GM23338 (cell line): ENCODE measurements around the gene PXK. TPM values are rescaled to one million over a fixed set of nuclear protein-coding genes. Genes with fewer than 3 reads are reported as not detected.

Source experiments
- ATAC-seq: fragments of 200-7000 bp; cut with Tn5 transposase; 3 replicates; pipeline ENCODE4 v1.9.1; 2020
- DNase-seq: peaks from one replicate; pipeline ENCODE4 v3.0.0-alpha.2; 2015; ENCODE audit warnings: low spot score
- H2AFZ ChIP-seq: fragments of 200-600 bp; sonication (generic); 2 replicates; pipeline ENCODE4 v1.8.0; 2016; ENCODE audit warnings: antibody characterized with exemption, mild to moderate bottlenecking, moderate library complexity
- H3F3A ChIP-seq: fragments of 200-600 bp; sonication (generic); replicated peaks from 2 replicates; pipeline ENCODE4 v1.8.0; 2017; ENCODE audit warnings: antibody characterized with exemption, mixed run types, low read depth
- H3K27ac ChIP-seq: fragments of 200-600 bp; sonication (generic); 2 replicates; pipeline ENCODE4 v1.6.1; 2016; ENCODE audit warnings: low read depth
- H3K27me3 ChIP-seq: fragments of 200-600 bp; sonication (generic); 2 replicates; pipeline ENCODE4 v1.8.0; 2016; ENCODE audit warnings: mild to moderate bottlenecking, mixed run types, moderate library complexity; ENCODE audit not compliant: insufficient read depth
- H3K36me3 ChIP-seq: fragments of 200-600 bp; sonication (generic); 2 replicates; pipeline ENCODE4 v1.8.0; 2016; ENCODE audit warnings: mild to moderate bottlenecking; ENCODE audit not compliant: insufficient read depth
- H3K4me1 ChIP-seq: fragments of 200-600 bp; sonication (generic); 2 replicates; pipeline ENCODE4 v1.8.0; 2016; ENCODE audit warnings: mild to moderate bottlenecking, moderate library complexity; ENCODE audit not compliant: insufficient read depth
- H3K4me2 ChIP-seq: fragments of 200-600 bp; sonication (generic); 2 replicates; pipeline ENCODE4 v1.7.1; 2017; ENCODE audit warnings: mixed run types
- H3K4me3 ChIP-seq: fragments of 200-600 bp; sonication (generic); 2 replicates; pipeline ENCODE4 v1.6.1; 2016; ENCODE audit warnings: mixed run types
- H3K79me2 ChIP-seq: fragments of 200-600 bp; sonication (generic); replicated peaks from 2 replicates; pipeline ENCODE4 v1.8.0; 2017; ENCODE audit warnings: mild to moderate bottlenecking; ENCODE audit not compliant: insufficient read depth
- H3K9me2 ChIP-seq: fragments of 200-600 bp; sonication (generic); 2 replicates; pipeline ENCODE4 v1.8.0; 2017; ENCODE audit not compliant: insufficient read depth
- H4K20me1 ChIP-seq: fragments of 200-600 bp; sonication (generic); replicated peaks from 2 replicates; pipeline ENCODE4 v1.8.0; 2017; ENCODE audit warnings: mild to moderate bottlenecking; ENCODE audit not compliant: insufficient read depth
- H3K27ac Mint-ChIP-seq: 2 replicates; pipeline ENCODE4 v1.8.0; 2020; ENCODE audit warnings: inconsistent platforms, mild to moderate bottlenecking, moderate library complexity, mixed read lengths
- H3K27me3 Mint-ChIP-seq: 3 replicates; pipeline ENCODE4 v1.8.0; 2022; ENCODE audit warnings: low read depth, mild to moderate bottlenecking, moderate library complexity, mixed read lengths, inconsistent platforms; ENCODE audit not compliant: insufficient read depth, poor library complexity
- H3K36me3 Mint-ChIP-seq: 3 replicates; pipeline ENCODE4 v1.8.0; 2021; ENCODE audit warnings: low read depth, mild to moderate bottlenecking, inconsistent platforms, moderate library complexity, mixed read lengths
- H3K4me1 Mint-ChIP-seq: 3 replicates; pipeline ENCODE4 v1.8.0; 2020; ENCODE audit warnings: mild to moderate bottlenecking, inconsistent platforms, mixed read lengths
- H3K4me3 Mint-ChIP-seq: 3 replicates; pipeline ENCODE4 v1.8.0; 2021; ENCODE audit warnings: moderate library complexity, mild to moderate bottlenecking, inconsistent platforms, mixed read lengths
- H3K9me3 Mint-ChIP-seq: 3 replicates; pipeline ENCODE4 v1.8.0; 2020; ENCODE audit warnings: moderate library complexity, mild to moderate bottlenecking, inconsistent platforms, mixed read lengths
- CREB1 ChIP-seq: fragments of 250-450 bp; sonication (Bioruptor Pico); IDR thresholded peaks from 2 replicates; pipeline ENCODE4 v1.5.0; 2020; ENCODE audit warnings: low read depth, mild to moderate bottlenecking, moderate library complexity
- CTCF ChIP-seq, 2 experiments: fragments of 200-600 bp in 1 of 2; sonication (generic) in 1 of 2; conservative IDR thresholded peaks; 2 replicates each; pipeline versions ENCODE4 v1.5.1 to v1.6.1; 2016 to 2017; ENCODE audit warnings: antibody characterized with exemption in 2 of 2, low read depth in 2 of 2, mild to moderate bottlenecking in 2 of 2, moderate library complexity in 1 of 2
- EZH2 ChIP-seq: fragments of 200-600 bp; sonication (generic); IDR thresholded peaks from one replicate; pipeline ENCODE4 v1.8.0; 2017; ENCODE audit warnings: antibody characterized with exemption, mild to moderate bottlenecking, low read depth; ENCODE audit not compliant: unreplicated experiment
- EZH2phosphoT487 ChIP-seq: fragments of 200-600 bp; sonication (generic); IDR thresholded peaks from one replicate; pipeline ENCODE4 v1.8.1; 2018; ENCODE audit warnings: antibody characterized with exemption; ENCODE audit not compliant: unreplicated experiment
- NANOG ChIP-seq: IDR thresholded peaks from 2 replicates; pipeline ENCODE4 v1.6.1; 2016; ENCODE audit warnings: antibody characterized with exemption, borderline replicate concordance
- POLR2AphosphoS5 ChIP-seq: IDR thresholded peaks from 2 replicates; pipeline ENCODE4 v1.6.1; 2016; ENCODE audit warnings: antibody characterized with exemption, low read depth
- REST ChIP-seq: IDR thresholded peaks from one replicate; pipeline ENCODE4 v1.6.1; 2018; ENCODE audit warnings: antibody characterized with exemption; ENCODE audit not compliant: unreplicated experiment
- STAT1 ChIP-seq: IDR thresholded peaks from one replicate; pipeline ENCODE4 v1.6.1; 2016; ENCODE audit warnings: antibody characterized with exemption; ENCODE audit not compliant: unreplicated experiment
- polyA plus RNA-seq: library from polyadenylated mRNA; unstranded; fragments of >200 nt; fragmentation: Nextera tagmentation; extraction: Ambion mirVana; gene quantifications from 2 replicates; pipeline ENCODE4 v1.2.1, GENCODE V29; 2016
- total RNA-seq: library from RNA; depleted of rRNA; stranded (reverse); fragments of >200 nt; shearing (Covaris generic); gene quantifications from 2 replicates; pipeline ENCODE4 v1.2.3, GENCODE V29; 2014

The PXK gene
- total and polyA plus RNA-seq, 2 experiments from 2014 or later, result 6.4 to 6.5 TPM

DNA sequence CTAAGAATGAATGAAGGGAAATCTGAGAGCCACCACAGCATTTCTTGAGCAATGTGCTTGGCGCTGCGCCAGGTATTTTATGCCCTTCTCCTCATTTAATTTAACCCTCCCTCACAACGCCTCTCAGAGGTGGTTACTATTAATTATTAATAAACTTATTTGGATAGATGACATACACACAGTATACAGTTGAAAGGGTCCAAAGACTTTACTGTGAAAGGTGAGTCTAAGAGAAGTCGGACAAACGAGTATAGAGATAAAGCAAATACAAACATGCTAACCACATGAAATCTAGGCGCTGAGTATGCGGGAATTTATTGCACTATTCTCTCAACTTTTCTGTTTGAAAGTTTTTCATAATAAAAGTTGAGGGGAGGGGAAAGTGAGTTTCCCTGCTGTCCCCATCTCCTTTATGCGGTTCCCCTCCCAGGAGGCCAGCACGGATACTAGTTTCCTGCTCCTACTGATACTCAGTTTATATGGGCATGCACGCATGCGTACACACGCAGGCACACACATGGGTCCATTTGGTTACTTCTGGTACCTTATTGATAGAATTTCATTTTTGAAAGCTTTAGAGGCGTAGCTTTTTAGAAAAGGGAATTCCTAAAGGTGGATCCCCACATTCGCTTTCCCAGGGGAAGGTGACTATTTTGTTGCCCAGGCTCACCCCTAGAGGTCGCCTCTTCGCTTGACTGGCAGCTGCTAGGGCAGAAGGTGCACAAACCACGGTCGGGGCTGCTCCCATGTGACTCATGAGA is 130.7 kb downstream of the PXK start:
- no peaks in the 10 kb centered on the region for H4K20me1 ChIP-seq
- Mint-ChIP-seq H3K4me3 (peak overlapping the region; percentile 49; the same call in 2 of the 3 replicates), H3K9me3 (no peaks in the 10 kb centered on the region), H3K27me3 (peaks cover 6% of the 10 kb centered on the region), H3K4me1 (peaks cover 12% of the 10 kb centered on the region), H3K27ac (peak overlapping the region; percentile 93), H3K36me3 (no peaks in the 10 kb centered on the region)
- peak; percentile 97 for ATAC-seq
- H3K9me2 ChIP-seq, result no peaks in the 10 kb centered on the region
- no peaks in the 10 kb centered on the region for H3K79me2 ChIP-seq
- peak overlapping the region; percentile 70; the same call in 1 of the 2 replicates for H3K27ac ChIP-seq
- peaks cover 9% of the 10 kb centered on the region for H3K4me1 ChIP-seq
- TF ChIP-seq CTCF (conservative IDR thresholded peaks at IDR 0.05; ENCODE audit: low read depth in 2 of 2) (peak; percentile 89 to 93), CREB1 (CRISPR knock-in tag) (no peak)
- no peaks in the 10 kb centered on the region for H3K36me3 ChIP-seq
- H3K27me3 ChIP-seq, result no peaks in the 10 kb centered on the region
- H2AFZ ChIP-seq, result peak overlapping the region; percentile 84
- 0 out of 2 replicates have a peak overlapping the region, but pooled peaks have one; percentile 9 for H3K4me3 ChIP-seq
- H3F3A ChIP-seq, result no peaks in the 10 kb centered on the region
- DNase-seq, result peak; percentile 88
- peak overlapping the region; percentile 34 for H3K4me2 ChIP-seq

DNA sequence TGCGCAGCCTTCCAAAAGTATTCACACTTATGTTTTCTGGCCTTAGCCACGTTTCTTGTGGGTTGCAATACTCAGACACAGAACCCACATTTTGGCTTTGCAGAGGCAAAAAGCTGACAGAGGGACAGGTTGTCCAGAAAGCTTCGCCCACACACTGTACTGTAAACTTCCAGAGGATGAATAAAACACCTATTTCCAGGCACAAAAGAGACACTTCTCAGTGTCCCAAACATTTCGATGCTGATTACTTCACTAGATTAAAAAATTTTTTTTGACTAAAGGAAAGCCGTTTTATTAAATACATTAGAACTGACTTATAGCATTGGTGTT is 131.2 kb downstream of the PXK start:
- H3K9me3 Mint-ChIP-seq, result no peaks in the 10 kb centered on the region
- H3K36me3 ChIP-seq, result no peaks in the 10 kb centered on the region
- DNase-seq, result no peak
- peak; percentile 9; the same call in 1 of the 3 replicates for ATAC-seq
- 0 out of 2 replicates have a peak overlapping the region, but pooled peaks have one; percentile 9 for H3K4me3 ChIP-seq
- peaks cover 12% of the 10 kb centered on the region for H3K4me1 Mint-ChIP-seq
- peak overlapping the region; percentile 84; the same call in 1 of the 2 replicates for H2AFZ ChIP-seq
- no peaks in the 10 kb centered on the region for H4K20me1 ChIP-seq
- no peaks in the 10 kb centered on the region for H3K79me2 ChIP-seq
- H3K4me3 Mint-ChIP-seq, result no peak overlapping the region
- H3K4me2 ChIP-seq, result peak overlapping the region; percentile 34; the same call in 1 of the 2 replicates
- H3K4me1 ChIP-seq, result peaks cover 9% of the 10 kb centered on the region
- H3K9me2 ChIP-seq, result no peaks in the 10 kb centered on the region
- H3K36me3 Mint-ChIP-seq, result no peaks in the 10 kb centered on the region
- H3K27me3 Mint-ChIP-seq, result peaks cover 6% of the 10 kb centered on the region
- no peaks in the 10 kb centered on the region for H3K27me3 ChIP-seq
- no peak overlapping the region for H3K27ac Mint-ChIP-seq
- H3F3A ChIP-seq, result no peaks in the 10 kb centered on the region
- no peak overlapping the region for H3K27ac ChIP-seq
- TF ChIP-seq EZH2, result no peak
- no peak for TF ChIP-seq EZH2phosphoT487
- no peak for TF ChIP-seq POLR2AphosphoS5
- no peak for TF ChIP-seq CREB1 (CRISPR knock-in tag)
- no peak for TF ChIP-seq NANOG
- TF ChIP-seq CTCF (conservative IDR thresholded peaks at IDR 0.05; ENCODE audit: low read depth in 2 of 2), result no peak
- TF ChIP-seq REST, result no peak
- no peak for TF ChIP-seq STAT1
